Stimulated activated naive CD4-positive, alpha-beta T cell (primary cell): ENCODE results near the gene SERPINB2.

Experiments used
- DNase-seq, 6 experiments: peaks; one replicate each; lab custom pipeline; 2025; lab: John Stamatoyannopoulos, UW

SERPINB2 gene

GRCh38 chr18:63887424-63887823 is at the start of gene SERPINB2:
Gene SERPINB2, plus strand, starts transcription at chr18:63887705. Its CDS starts 3,740 bp downstream, at chr18:63891445.
- no peak for DNase-seq

DNA sequence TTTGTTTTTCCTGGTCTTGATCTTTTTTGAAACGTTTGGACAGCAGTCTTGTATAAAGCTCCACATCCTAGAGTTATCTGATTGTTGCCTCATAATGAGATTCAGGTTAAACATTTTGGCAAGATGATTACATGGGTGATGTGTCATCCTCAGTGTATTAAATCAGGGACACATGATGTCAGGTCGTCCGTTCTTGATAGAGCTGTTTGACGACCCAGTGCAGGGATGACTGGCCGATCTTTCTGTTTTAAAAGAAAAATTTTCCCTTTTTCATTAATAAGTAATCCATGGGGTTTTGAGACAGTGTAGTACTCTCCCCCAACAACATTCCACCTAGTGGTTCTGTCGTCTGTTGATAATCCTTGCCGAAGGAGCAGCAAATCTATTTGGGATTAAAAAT is 44.5 kb upstream of the SERPINB2 start:
- no peak for DNase-seq

DNA sequence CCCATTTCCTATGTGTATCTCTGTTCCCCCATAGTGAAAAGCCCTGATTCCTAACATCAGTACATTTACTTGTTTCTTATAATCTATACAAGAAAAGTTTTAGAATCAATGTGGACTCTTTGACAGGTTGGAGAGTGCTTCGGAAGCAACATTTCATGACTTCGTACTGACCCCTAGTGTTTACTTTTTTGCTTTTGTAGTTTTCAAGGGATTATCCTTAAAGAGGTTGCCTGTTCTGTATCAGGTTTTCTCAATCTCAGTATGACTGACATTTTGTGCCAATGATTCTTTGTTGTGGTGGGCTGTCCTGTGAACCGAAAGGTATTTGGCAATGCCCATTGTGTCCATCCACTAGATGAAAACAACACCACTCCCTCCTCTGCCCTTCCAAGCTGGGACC is 43.3 kb upstream of the SERPINB2 start:
- DNase-seq, result no peak

DNA sequence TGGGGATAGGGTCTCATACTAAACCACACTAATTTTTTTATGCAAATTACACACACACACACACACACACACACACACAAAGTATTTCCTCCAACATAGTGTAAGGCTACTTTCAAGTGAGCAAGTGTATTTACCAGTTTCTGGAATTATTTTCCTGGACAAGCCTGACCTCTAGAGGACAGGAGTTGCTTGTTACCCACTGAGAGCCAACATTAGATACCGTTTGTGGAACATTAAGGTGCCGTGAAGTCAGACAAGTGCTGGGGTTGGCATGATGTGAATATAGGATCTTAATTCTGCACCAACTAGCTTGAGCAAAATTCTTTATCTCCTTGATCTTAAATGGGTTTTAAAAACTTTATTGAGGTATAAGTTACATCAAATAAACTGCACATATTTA is 39.3 kb upstream of the SERPINB2 start:
- DNase-seq, result no peak

- no peak for DNase-seq
These were observed 37.5 kb upstream of the SERPINB2 start for GRCh38 chr18:63850020-63850419.

DNA sequence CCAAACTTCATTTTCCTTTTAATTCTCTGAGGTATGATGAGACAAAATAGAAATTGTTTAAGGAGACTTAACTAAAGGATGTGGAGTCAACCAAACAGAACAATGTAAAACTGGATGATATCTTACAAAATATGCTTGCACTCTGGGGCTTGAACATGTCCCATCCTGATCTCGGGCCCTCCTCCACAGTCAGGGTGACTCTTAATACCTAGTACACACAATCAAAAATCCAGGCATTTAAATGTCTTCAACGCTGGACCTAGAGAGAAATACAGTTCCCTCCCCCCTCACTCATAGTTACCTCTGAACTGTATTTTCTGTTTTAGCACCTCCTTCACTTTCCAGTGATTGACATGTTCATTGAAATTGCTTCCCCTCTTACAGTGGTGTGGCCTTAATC is 36.9 kb upstream of the SERPINB2 start:
- DNase-seq, result no peak

DNA sequence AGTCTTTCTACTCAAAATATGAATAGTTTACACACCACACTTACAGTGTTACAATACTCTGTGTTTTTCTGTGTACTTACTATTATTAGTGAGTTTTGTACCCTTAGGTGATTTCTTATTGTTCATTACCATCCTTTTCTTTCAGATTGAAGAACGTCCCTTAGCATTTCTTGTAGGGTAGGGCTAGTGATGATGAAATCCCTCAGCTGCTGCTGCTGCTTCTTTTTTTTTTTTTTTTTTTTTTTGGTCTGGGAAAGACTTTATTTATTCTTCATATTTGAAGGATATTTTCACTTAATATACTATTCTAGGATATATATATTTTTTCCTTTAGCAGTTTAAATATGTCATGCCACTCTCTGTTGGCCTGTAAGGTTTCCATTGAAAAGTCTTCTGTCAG is 29.0 kb upstream of the SERPINB2 start:
- DNase-seq, result no peak

GRCh38 chr18:63859781-63860475 is 27.6 kb upstream of the SERPINB2 start:
- DNase-seq, result no peak

GRCh38 chr18:63860531-63860930 is 27.0 kb upstream of the SERPINB2 start:
- no peak for DNase-seq

DNA sequence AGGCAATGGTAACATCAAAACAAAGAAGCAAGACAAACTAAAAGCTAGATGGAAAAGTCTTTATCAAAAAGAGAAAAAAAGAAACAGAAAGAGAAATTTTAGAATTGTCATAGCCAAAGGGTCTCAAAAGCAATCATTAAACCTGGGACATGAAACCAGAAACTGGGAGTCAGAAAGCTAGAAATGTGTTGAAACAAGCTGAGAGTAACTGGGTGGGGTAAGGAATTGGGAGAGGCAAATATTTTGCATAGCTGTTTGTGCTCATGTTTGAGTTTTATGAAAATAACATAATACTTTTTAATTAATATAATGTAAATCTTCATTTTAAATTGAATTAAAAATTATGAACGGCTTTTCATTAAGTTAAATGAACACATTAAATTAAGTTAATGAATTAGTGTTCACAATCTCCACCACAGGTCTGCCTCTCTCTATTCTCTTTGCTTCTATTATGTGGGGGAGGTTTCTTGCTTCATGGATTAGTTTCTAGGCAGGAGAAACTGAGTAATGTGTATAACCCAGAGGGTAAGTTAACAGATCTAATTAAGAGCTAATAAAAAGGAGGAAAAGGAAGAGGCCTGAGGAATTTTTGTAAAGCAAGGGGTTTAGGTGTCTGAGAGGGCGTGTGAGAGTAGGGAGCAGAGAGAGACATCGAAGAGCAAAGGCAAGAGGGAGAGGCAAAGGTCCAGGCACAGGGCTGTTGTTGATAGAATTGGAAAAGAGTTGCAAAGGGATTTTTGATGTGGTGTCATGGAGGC is 20.0 kb upstream of the SERPINB2 start:
- DNase-seq, result no peak

GRCh38 chr18:63868546-63868945 is 19.0 kb upstream of the SERPINB2 start:
- DNase-seq, result no peak

DNA sequence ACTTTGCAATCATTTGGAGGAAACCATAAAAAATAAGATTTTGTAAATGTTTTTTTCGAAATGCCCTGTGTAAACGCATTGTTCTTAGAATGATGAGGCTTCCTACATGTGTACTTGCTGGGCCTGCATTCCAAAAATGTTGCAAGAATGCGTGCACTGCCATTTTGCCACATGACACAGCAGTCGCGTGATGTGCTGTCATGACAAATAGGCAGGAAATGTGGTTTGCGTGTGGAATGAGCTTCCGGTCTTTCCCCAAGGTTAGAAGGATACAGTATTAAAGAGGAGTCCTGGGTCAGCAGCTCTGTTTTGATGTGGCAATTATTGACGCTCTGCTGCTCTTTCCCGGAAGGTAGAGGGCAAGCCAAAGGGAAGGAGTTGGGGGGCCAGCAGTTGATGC is 18.1 kb upstream of the SERPINB2 start:
- no peak for DNase-seq

DNA sequence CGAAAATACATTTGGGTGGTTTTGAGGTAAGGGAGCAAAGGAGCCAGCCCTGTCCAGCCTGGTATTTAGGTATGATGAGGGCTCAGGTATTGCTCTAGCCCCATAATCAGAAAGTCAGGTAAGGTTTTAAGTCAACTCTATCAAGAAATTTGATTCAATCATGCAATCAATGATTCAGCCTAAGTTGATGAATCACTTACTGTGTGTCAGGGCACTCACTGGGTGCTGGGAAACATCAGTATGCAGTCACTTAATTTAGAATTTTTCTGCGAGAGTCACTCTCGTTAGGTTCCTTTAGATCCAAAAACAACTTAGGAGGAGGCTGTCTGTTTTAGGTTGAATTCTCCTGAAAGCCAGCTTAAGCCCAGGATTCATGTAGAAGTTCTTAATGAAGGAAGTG is 17.7 kb upstream of the SERPINB2 start:
- DNase-seq, result no peak

DNA sequence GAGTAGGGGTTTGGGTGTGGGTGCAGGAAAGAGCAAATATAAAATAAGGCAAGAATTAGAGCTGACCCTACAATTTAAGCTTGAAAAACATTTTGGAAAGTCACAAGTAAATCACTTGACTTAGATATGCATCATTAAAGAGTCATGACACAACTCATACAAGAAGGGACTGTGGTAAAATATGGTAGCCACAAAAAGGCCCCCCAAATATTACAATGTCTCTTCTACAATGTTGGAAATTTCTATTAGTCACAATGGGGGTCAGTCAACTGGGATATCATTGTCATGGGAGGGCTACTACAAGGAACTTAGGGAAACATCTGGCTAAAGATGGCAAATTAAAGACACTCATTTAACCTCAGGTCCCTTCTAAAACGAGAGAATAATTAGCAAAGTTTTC is 15.7 kb upstream of the SERPINB2 start:
- DNase-seq, result no peak

DNA sequence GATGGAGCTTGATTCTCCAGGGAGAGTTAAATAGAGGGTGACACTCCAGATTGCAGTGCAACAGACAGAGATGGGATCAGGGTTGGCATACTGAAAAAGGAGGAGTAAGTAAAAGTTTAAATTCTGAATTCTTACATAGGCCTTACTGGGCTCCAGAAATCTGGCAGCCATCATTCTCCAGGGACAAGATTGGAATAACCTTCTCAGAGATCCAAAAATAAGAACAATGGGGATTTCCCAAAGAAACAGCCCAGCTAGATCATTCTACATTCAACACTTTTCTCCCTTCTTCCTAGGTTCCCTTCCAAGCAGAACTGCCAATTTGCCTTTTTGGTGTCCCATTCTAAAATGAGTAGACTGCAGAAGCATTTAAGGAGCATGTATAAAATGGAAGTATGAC is 14.9 kb upstream of the SERPINB2 start:
- DNase-seq, result no peak

- no peak for DNase-seq
These were observed 9.2 kb upstream of the SERPINB2 start for GRCh38 chr18:63878343-63878742.

GRCh38 chr18:63878925-63879324 is 8.6 kb upstream of the SERPINB2 start:
- no peak for DNase-seq

DNA sequence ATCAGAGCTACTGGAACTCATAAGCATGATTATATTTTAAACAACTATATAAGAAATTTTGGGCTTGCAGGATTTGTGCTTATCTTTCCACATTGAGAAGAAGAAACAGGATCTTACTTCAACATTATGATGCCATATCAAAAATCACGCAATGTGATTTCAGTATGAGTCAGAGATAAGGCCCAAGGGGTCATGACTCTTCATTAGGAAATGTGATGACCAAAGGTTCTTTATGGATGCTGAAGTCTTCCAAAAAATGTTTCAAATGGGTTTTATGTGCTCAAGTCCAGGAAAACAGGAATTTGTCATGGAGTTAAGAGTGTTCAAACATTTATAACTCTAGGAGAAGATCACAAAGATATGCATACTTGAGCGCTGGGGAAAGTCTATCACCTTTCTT is 7.8 kb upstream of the SERPINB2 start:
- no peak for DNase-seq

- no peak for DNase-seq
These were observed 5.7 kb upstream of the SERPINB2 start for GRCh38 chr18:63881851-63882250.

GRCh38 chr18:63882333-63883141 is 5.0 kb upstream of the SERPINB2 start:
- no peak for DNase-seq

DNA sequence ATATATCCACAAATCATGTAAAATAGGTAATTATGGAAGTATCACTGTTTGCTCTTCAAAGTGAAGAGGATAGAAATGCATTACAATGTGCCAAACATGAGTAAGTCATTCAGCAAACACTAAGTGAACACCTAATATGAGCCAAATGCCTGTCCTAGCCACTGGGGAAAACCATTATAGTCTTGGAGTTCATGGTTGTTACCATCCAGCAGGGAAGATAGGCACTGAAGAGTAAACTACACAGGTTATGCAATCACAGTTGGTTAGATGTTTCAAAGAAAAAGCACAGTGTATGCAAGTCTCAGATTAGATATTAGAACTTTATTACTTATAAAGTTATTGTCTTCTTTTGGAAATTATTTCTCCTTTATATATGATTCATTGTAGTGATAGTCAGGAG is 3.9 kb upstream of the SERPINB2 start:
- DNase-seq, result no peak

GRCh38 chr18:63888470-63889190 is 1.1 kb downstream of the SERPINB2 start:
- DNase-seq, result no peak
